ENCODE measurements around the gene FOSL1. TPM values are rescaled to one million over a fixed set of nuclear protein-coding genes. Genes with fewer than 3 reads are reported as not detected.
A peak's percentile ranks its signal among the peaks of the same experiment; 100 is the strongest.

FOSL1 gene
- total and polyA plus RNA-seq, 2 of the 13 experiments (the other 11 are each of a cell fraction or from before 2014, with no cell fraction given), result 4.0 to 4.1 TPM

- no peak for TF ChIP-seq FOXO4 (CRISPR knock-in tag; conservative IDR thresholded peaks at IDR 0.05)
- no peak for TF ChIP-seq TARDBP (CRISPR knock-in tag; IDR thresholded peaks at IDR 0.05)
- TF ChIP-seq MED1 (CRISPR knock-in tag; IDR thresholded peaks at IDR 0.05), result no peak
- TF ChIP-seq YEATS4 (CRISPR knock-in tag; IDR thresholded peaks at IDR 0.05; ENCODE audit: borderline replicate concordance), result 0 out of 2 replicates have a peak, but pooled peaks have one; percentile 30
- no peak for TF ChIP-seq EZH2 (conservative IDR thresholded peaks at IDR 0.05; ENCODE audit: low read depth, low read length)
- no peak for TF ChIP-seq RFX5 (IDR thresholded peaks at IDR 0.05; ENCODE audit: low read depth, low read length)
- no peak for TF ChIP-seq RBFOX2 (IDR thresholded peaks at IDR 0.05; ENCODE audit: low read depth, low read length)
- TF ChIP-seq MED13 (CRISPR knock-in tag; IDR thresholded peaks at IDR 0.05), result no peak
- TF ChIP-seq NR2C2 (CRISPR knock-in tag; IDR thresholded peaks at IDR 0.05; ENCODE audit: borderline replicate concordance), result no peak
- no peak for TF ChIP-seq CBFB (CRISPR knock-in tag; IDR thresholded peaks at IDR 0.05)
- TF ChIP-seq CSRNP1 (CRISPR knock-in tag; IDR thresholded peaks at IDR 0.05), result peak; percentile 15; the same call in 1 of the 2 replicates
- TF ChIP-seq FOSL2 (CRISPR knock-in tag; IDR thresholded peaks at IDR 0.05), result no peak
- TF ChIP-seq ZNF224 (CRISPR knock-in tag; IDR thresholded peaks at IDR 0.05), result no peak
- TF ChIP-seq PATZ1 (CRISPR knock-in tag; IDR thresholded peaks at IDR 0.05), result no peak
- no peak for TF ChIP-seq NONO (IDR thresholded peaks at IDR 0.05)
- TF ChIP-seq NONO (CRISPR knock-in tag; conservative IDR thresholded peaks at IDR 0.05), result no peak
- no peak for TF ChIP-seq ZBTB3 (CRISPR knock-in tag; IDR thresholded peaks at IDR 0.05; ENCODE audit: borderline replicate concordance, low read depth)
- no peak; the same call in 1 of the 2 replicates for TF ChIP-seq ZBTB7A (CRISPR knock-in tag; IDR thresholded peaks at IDR 0.05)
- TF ChIP-seq ARNT2 (CRISPR knock-in tag; IDR thresholded peaks at IDR 0.05; ENCODE audit: low read depth), result 0 out of 2 replicates have a peak, but pooled peaks have one; percentile 4
- no peak for TF ChIP-seq SOX6 (IDR thresholded peaks at IDR 0.05)
- no peak for TF ChIP-seq SOX6 (CRISPR knock-in tag; IDR thresholded peaks at IDR 0.05)
- no peak for TF ChIP-seq TBL1XR1 (IDR thresholded peaks at IDR 0.05; ENCODE audit: borderline replicate concordance, low read length, partially characterized antibody)
- no peak for TF ChIP-seq SUZ12 (IDR thresholded peaks at IDR 0.05; ENCODE audit: low read depth, low read length)
- no peak for TF ChIP-seq ZNF775 (CRISPR knock-in tag; IDR thresholded peaks at IDR 0.05; ENCODE audit: borderline replicate concordance)
- no peak for TF ChIP-seq ZBTB10 (CRISPR knock-in tag; IDR thresholded peaks at IDR 0.05; ENCODE audit: borderline replicate concordance)
- 0 out of 2 replicates have a peak, but pooled peaks have one; percentile 4 for TF ChIP-seq BRCA1 (CRISPR knock-in tag; IDR thresholded peaks at IDR 0.05)
Observed at GRCh38 chr11:65857500-65857852, 42.7 kb downstream of the FOSL1 start (continued).
